HCT116 (cell line): ENCODE measurements around the gene EHD4. TPM values are rescaled to one million over a fixed set of nuclear protein-coding genes. Genes with fewer than 3 reads are reported as not detected.

Experiments
- ATAC-seq: fragments of 200-7000 bp; cut with Tn5 transposase; 2 replicates; pipeline ENCODE4 v1.9.1; 2020; ENCODE audit warnings: mild to moderate bottlenecking, moderate library complexity
- BruUV-seq: library from RNA; stranded (reverse); fragments of 400-500 nt; replicated peaks from 2 replicates; lab custom pipeline; 2021; lab: Mats Ljungman, UMichigan
- CTCF ChIA-PET: fragments of 300-600 bp; sonication (Branson Sonifier 250); formaldehyde crosslinking; loops from one replicate; lab custom pipeline; 2021; ENCODE audit warnings: antibody characterized with exemption; lab: Charles Lee
- POLR2A ChIA-PET: fragments of 300-600, 350-600 bp; sonication (Branson Sonifier 250); formaldehyde crosslinking; loops from one replicate; lab custom pipeline; 2021; ENCODE audit warnings: antibody characterized with exemption; lab: Charles Lee
- RAD21 ChIA-PET, 2 experiments: fragments of 300-600 bp; sonication (Branson Sonifier 250); formaldehyde crosslinking; loops; one replicate each; lab custom pipeline; 2023; ENCODE audit warnings: low total read pairs in 2 of 2; ENCODE audit not compliant: uncharacterized antibody in 2 of 2, unreplicated experiment in 2 of 2, low non-redundant PET in 1 of 2; lab: Charles Lee
- DNase-seq: peaks from one replicate; pipeline ENCODE4 v3.0.0-alpha.2; 2010; ENCODE audit warnings: low read depth, low spot score
- H2AFZ ChIP-seq: fragments of 200-600 bp; shearing (Covaris generic), sonication (generic); 2 replicates; pipeline ENCODE4 v1.6.1; 2017; ENCODE audit warnings: low read depth, mixed run types, mixed read lengths, antibody characterized with exemption, low read length; ENCODE audit not compliant: poor library complexity, severe bottlenecking
- H3K27ac ChIP-seq: 2 replicates; pipeline ENCODE4 v1.5.1; 2012; ENCODE audit warnings: low read depth, low read length
- H3K27me3 ChIP-seq: fragments of 200-600 bp; sonication (generic); 2 replicates; pipeline ENCODE4 v1.6.1; 2016; ENCODE audit warnings: mixed run types, low read length, mixed read lengths; ENCODE audit not compliant: insufficient read depth
- H3K36me3 ChIP-seq, 2 experiments: fragments of 200-500 bp in 1 of 2; fragments of 200-600 bp in 1 of 2; sonication (Bioruptor generic) in 1 of 2; sonication (generic) in 1 of 2; 2 replicates each; pipeline versions ENCODE4 v1.5.1 to v1.6.1; 2014 to 2016; ENCODE audit warnings: low read length in 2 of 2, inconsistent platforms in 1 of 2, mixed read lengths in 1 of 2, mixed run types in 1 of 2; ENCODE audit not compliant: insufficient read depth in 2 of 2, control insufficient read depth in 1 of 2
- H3K4me1 ChIP-seq, 2 experiments: fragments of 200-600 bp in 1 of 2; sonication (generic) in 1 of 2; 2 replicates each; pipeline versions ENCODE4 v1.5.1 to v1.6.1; 2012 to 2017; ENCODE audit warnings: low read length in 2 of 2, inconsistent platforms in 1 of 2, mild to moderate bottlenecking in 1 of 2, mixed read lengths in 1 of 2, mixed run types in 1 of 2, moderate library complexity in 1 of 2; ENCODE audit not compliant: insufficient read depth in 2 of 2, control insufficient read depth in 1 of 2
- H3K4me2 ChIP-seq: fragments of 200-600 bp; sonication (generic); 2 replicates; pipeline ENCODE4 v1.6.1; 2017; ENCODE audit warnings: mixed run types, low read length, mixed read lengths
- H3K4me3 ChIP-seq, 2 experiments: fragments of 200-600 bp in 1 of 2; sonication (generic) in 1 of 2; replicated peaks in 1 of 2; 2 replicates each; pipeline ENCODE4 v1.5.1; 2011 to 2016; ENCODE audit warnings: low read length in 2 of 2, control low read depth in 1 of 2, low read depth in 1 of 2, mild to moderate bottlenecking in 1 of 2, mixed read lengths in 1 of 2, mixed run types in 1 of 2
- H3K79me2 ChIP-seq: fragments of 200-600 bp; sonication (generic); 2 replicates; pipeline ENCODE4 v1.6.1; 2017; ENCODE audit warnings: mild to moderate bottlenecking, mixed run types, low read length, moderate library complexity, mixed read lengths; ENCODE audit not compliant: insufficient read depth
- H3K9ac ChIP-seq: fragments of 200-600 bp; sonication (generic); 2 replicates; pipeline ENCODE4 v1.6.1; 2016; ENCODE audit warnings: low read length, mixed read lengths
- H3K9me2 ChIP-seq: fragments of 200-600 bp; sonication (generic), shearing (Covaris generic); 2 replicates; pipeline ENCODE4 v1.6.1; 2017; ENCODE audit warnings: mixed run types, mild to moderate bottlenecking, moderate library complexity; ENCODE audit not compliant: insufficient read depth
- H3K9me3 ChIP-seq, 2 experiments: fragments of 200-500 bp in 1 of 2; fragments of 200-600 bp in 1 of 2; sonication (Bioruptor generic) in 1 of 2; sonication (generic) in 1 of 2; 2 replicates each; pipeline ENCODE4 v1.6.1; 2014 to 2017; ENCODE audit warnings: low read length in 2 of 2, mixed read lengths in 2 of 2, inconsistent platforms in 1 of 2, low read depth in 1 of 2, mild to moderate bottlenecking in 1 of 2, mixed run types in 1 of 2, moderate library complexity in 1 of 2; ENCODE audit not compliant: control insufficient read depth in 1 of 2, insufficient read depth in 1 of 2
- H4K20me1 ChIP-seq: fragments of 200-600 bp; sonication (generic), shearing (Covaris generic); 2 replicates; pipeline ENCODE4 v1.6.1; 2017; ENCODE audit warnings: mixed run types, mild to moderate bottlenecking, moderate library complexity; ENCODE audit not compliant: insufficient read depth
- CBX3 ChIP-seq: IDR thresholded peaks from 2 replicates; pipeline ENCODE4 v1.6.1; 2012; ENCODE audit warnings: low read depth
- CTCF ChIP-seq, 3 experiments: fragments of 200-600 bp in 1 of 3; sonication (generic) in 1 of 3; IDR thresholded peaks in 2 of 3; conservative IDR thresholded peaks in 1 of 3; 2 replicates each; pipeline ENCODE4 v1.5.1; 2012 to 2017; ENCODE audit warnings: low read depth in 2 of 3, low read length in 2 of 3, antibody characterized with exemption in 1 of 3, borderline replicate concordance in 1 of 3, control low read depth in 1 of 3, mild to moderate bottlenecking in 1 of 3, mixed read lengths in 1 of 3, mixed run types in 1 of 3, moderate library complexity in 1 of 3; ENCODE audit not compliant: insufficient read depth in 1 of 3
- EGR1 ChIP-seq: IDR thresholded peaks from 2 replicates; pipeline ENCODE4 v1.6.1; 2012; ENCODE audit warnings: low read depth
- ELF1 ChIP-seq: IDR thresholded peaks from 2 replicates; pipeline ENCODE4 v1.6.1; 2012; ENCODE audit warnings: low read depth, borderline replicate concordance
- FOSL1 ChIP-seq: IDR thresholded peaks from 2 replicates; pipeline ENCODE4 v1.6.1; 2012; ENCODE audit warnings: low read depth
- JUND ChIP-seq: IDR thresholded peaks from 2 replicates; pipeline ENCODE4 v1.6.1; 2012
- POLR2A ChIP-seq: IDR thresholded peaks from 2 replicates; pipeline ENCODE4 v1.7.0; 2011; ENCODE audit warnings: borderline replicate concordance; ENCODE audit not compliant: insufficient read depth, insufficient read length; ENCODE audit errors: extremely low read depth
- POLR2AphosphoS5 ChIP-seq: IDR thresholded peaks from 2 replicates; pipeline ENCODE4 v1.6.1; 2011; ENCODE audit warnings: mild to moderate bottlenecking, low read depth, low read length, moderate library complexity
- RAD21 ChIP-seq: IDR thresholded peaks from 2 replicates; pipeline ENCODE4 v1.6.1; 2012; ENCODE audit warnings: low read depth, mild to moderate bottlenecking
- SIN3A ChIP-seq: IDR thresholded peaks from 2 replicates; pipeline ENCODE4 v1.6.1; 2012; ENCODE audit warnings: low read depth
- SP1 ChIP-seq: IDR thresholded peaks from 2 replicates; pipeline ENCODE4 v1.6.1; 2012; ENCODE audit warnings: low read depth
- SRF ChIP-seq: IDR thresholded peaks from 2 replicates; pipeline ENCODE4 v1.6.1; 2012; ENCODE audit warnings: low read depth
- TCF7L2 ChIP-seq: IDR thresholded peaks from 2 replicates; pipeline ENCODE4 v1.7.0; 2011; ENCODE audit warnings: borderline replicate concordance, inconsistent platforms; ENCODE audit not compliant: insufficient read depth, insufficient read length; ENCODE audit errors: extremely low read depth
- YY1 ChIP-seq: IDR thresholded peaks from 2 replicates; pipeline ENCODE4 v1.6.1; 2011; ENCODE audit warnings: low read length, low read depth, moderate library complexity, mild to moderate bottlenecking; ENCODE audit not compliant: insufficient replicate concordance; ENCODE audit errors: extremely low read depth
- ZFX ChIP-seq: fragments of 450-650 bp; IDR thresholded peaks from 2 replicates; pipeline ENCODE4 v1.6.1; 2017
- ZNF274 ChIP-seq: fragments of 200-500 bp; sonication (Bioruptor generic); IDR thresholded peaks from 2 replicates; pipeline ENCODE4 v1.6.1; 2014; ENCODE audit warnings: mild to moderate bottlenecking, low read depth, low read length, inconsistent platforms
- intact Hi-C: fragments of 100-400 bp; cut with micrococcal nuclease; formaldehyde crosslinking; loops from 2 replicates; pipeline ENCODE4 v1.10.0; 2022
- total RNA-seq: library from RNA; stranded (reverse); gene quantifications from one replicate; pipeline ENCODE4 v1.2.1, GENCODE V29; 2021; ENCODE audit not compliant: unreplicated experiment
- TF ChIP-seq, protein P1 (sequence below): IDR thresholded peaks from 2 replicates; pipeline ENCODE4 v1.6.1; 2012; ENCODE audit warnings: low read depth
- TF ChIP-seq, protein P2 (sequence below): IDR thresholded peaks from 2 replicates; pipeline ENCODE4 v1.6.1; 2012

EHD4 gene
- total RNA-seq, 1 experiment from 2014 or later: 28.0 TPM

- intact Hi-C loops: no loop called here
- Histone ChIP-seq H3K27me3 (no peaks in the 10 kb centered on the region), H2AFZ (no peak overlapping the region), H3K4me3 (no peak overlapping the region), H3K9me3 (no peaks in the 10 kb centered on the region), H3K9ac (no peak overlapping the region), H3K27ac (no peak overlapping the region)
- CTCF ChIA-PET: no interaction called here
- RAD21 ChIA-PET: no interaction called here
- POLR2A ChIA-PET: no interaction called here
- TF ChIP-seq, protein P1, sequence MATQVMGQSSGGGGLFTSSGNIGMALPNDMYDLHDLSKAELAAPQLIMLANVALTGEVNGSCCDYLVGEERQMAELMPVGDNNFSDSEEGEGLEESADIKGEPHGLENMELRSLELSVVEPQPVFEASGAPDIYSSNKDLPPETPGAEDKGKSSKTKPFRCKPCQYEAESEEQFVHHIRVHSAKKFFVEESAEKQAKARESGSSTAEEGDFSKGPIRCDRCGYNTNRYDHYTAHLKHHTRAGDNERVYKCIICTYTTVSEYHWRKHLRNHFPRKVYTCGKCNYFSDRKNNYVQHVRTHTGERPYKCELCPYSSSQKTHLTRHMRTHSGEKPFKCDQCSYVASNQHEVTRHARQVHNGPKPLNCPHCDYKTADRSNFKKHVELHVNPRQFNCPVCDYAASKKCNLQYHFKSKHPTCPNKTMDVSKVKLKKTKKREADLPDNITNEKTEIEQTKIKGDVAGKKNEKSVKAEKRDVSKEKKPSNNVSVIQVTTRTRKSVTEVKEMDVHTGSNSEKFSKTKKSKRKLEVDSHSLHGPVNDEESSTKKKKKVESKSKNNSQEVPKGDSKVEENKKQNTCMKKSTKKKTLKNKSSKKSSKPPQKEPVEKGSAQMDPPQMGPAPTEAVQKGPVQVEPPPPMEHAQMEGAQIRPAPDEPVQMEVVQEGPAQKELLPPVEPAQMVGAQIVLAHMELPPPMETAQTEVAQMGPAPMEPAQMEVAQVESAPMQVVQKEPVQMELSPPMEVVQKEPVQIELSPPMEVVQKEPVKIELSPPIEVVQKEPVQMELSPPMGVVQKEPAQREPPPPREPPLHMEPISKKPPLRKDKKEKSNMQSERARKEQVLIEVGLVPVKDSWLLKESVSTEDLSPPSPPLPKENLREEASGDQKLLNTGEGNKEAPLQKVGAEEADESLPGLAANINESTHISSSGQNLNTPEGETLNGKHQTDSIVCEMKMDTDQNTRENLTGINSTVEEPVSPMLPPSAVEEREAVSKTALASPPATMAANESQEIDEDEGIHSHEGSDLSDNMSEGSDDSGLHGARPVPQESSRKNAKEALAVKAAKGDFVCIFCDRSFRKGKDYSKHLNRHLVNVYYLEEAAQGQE: no peak
- TF ChIP-seq POLR2AphosphoS5 (no peak), FOSL1 (no peak), ELF1 (no peak), SP1 (no peak), TCF7L2 (no peak), YY1 (no peak), SIN3A (no peak), RAD21 (no peak), ZFX (no peak), SRF (no peak), EGR1 (no peak), POLR2A (no peak), ZNF274 (no peak), CTCF (IDR thresholded peaks at IDR 0.05 in 2 of 3, conservative IDR thresholded peaks at IDR 0.05 in 1 of 3; ENCODE audit: borderline replicate concordance in 1 of 3, insufficient read depth in 1 of 3, low read depth in 2 of 3, low read length in 2 of 3) (no peak), CBX3 (no peak), JUND (no peak)
- TF ChIP-seq, protein P2, sequence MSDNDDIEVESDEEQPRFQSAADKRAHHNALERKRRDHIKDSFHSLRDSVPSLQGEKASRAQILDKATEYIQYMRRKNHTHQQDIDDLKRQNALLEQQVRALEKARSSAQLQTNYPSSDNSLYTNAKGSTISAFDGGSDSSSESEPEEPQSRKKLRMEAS: no peak
- TF ChIP-seq, all 23 proteins: peak for 0
- ATAC-seq (no peak), DNase-seq (no peak)
- no peaks in the 10 kb centered on the region for H3K4me1 ChIP-seq
- H3K9me2 ChIP-seq: no peaks in the 10 kb centered on the region
- H3K36me3 ChIP-seq: no peaks in the 10 kb centered on the region
- H4K20me1 ChIP-seq: no peaks in the 10 kb centered on the region
- no TSS peak for BruUV-seq
- H3K4me2 ChIP-seq: no peak overlapping the region
- H3K79me2 ChIP-seq: no peaks in the 10 kb centered on the region
Measured at GRCh38 chr15:41880156-41880877, 92.0 kb downstream of the EHD4 start.
